GM23338 (cell line): ENCODE data around the gene CARD10. TPM values are rescaled to one million over a fixed set of nuclear protein-coding genes. Genes with fewer than 3 reads are reported as not detected.

Experiments
- ATAC-seq: fragments of 200-7000 bp; cut with Tn5 transposase; 3 replicates; pipeline ENCODE4 v1.9.1; 2020
- DNase-seq: peaks from one replicate; pipeline ENCODE4 v3.0.0-alpha.2; 2015; ENCODE audit warnings: low spot score
- H2AFZ ChIP-seq: fragments of 200-600 bp; sonication (generic); 2 replicates; pipeline ENCODE4 v1.8.0; 2016; ENCODE audit warnings: antibody characterized with exemption, mild to moderate bottlenecking, moderate library complexity
- H3F3A ChIP-seq: fragments of 200-600 bp; sonication (generic); replicated peaks from 2 replicates; pipeline ENCODE4 v1.8.0; 2017; ENCODE audit warnings: antibody characterized with exemption, mixed run types, low read depth
- H3K27ac ChIP-seq: fragments of 200-600 bp; sonication (generic); 2 replicates; pipeline ENCODE4 v1.6.1; 2016; ENCODE audit warnings: low read depth
- H3K27me3 ChIP-seq: fragments of 200-600 bp; sonication (generic); 2 replicates; pipeline ENCODE4 v1.8.0; 2016; ENCODE audit warnings: mild to moderate bottlenecking, mixed run types, moderate library complexity; ENCODE audit not compliant: insufficient read depth
- H3K36me3 ChIP-seq: fragments of 200-600 bp; sonication (generic); 2 replicates; pipeline ENCODE4 v1.8.0; 2016; ENCODE audit warnings: mild to moderate bottlenecking; ENCODE audit not compliant: insufficient read depth
- H3K4me1 ChIP-seq: fragments of 200-600 bp; sonication (generic); 2 replicates; pipeline ENCODE4 v1.8.0; 2016; ENCODE audit warnings: mild to moderate bottlenecking, moderate library complexity; ENCODE audit not compliant: insufficient read depth
- H3K4me2 ChIP-seq: fragments of 200-600 bp; sonication (generic); 2 replicates; pipeline ENCODE4 v1.7.1; 2017; ENCODE audit warnings: mixed run types
- H3K4me3 ChIP-seq: fragments of 200-600 bp; sonication (generic); 2 replicates; pipeline ENCODE4 v1.6.1; 2016; ENCODE audit warnings: mixed run types
- H3K79me2 ChIP-seq: fragments of 200-600 bp; sonication (generic); replicated peaks from 2 replicates; pipeline ENCODE4 v1.8.0; 2017; ENCODE audit warnings: mild to moderate bottlenecking; ENCODE audit not compliant: insufficient read depth
- H3K9me2 ChIP-seq: fragments of 200-600 bp; sonication (generic); 2 replicates; pipeline ENCODE4 v1.8.0; 2017; ENCODE audit not compliant: insufficient read depth
- H4K20me1 ChIP-seq: fragments of 200-600 bp; sonication (generic); replicated peaks from 2 replicates; pipeline ENCODE4 v1.8.0; 2017; ENCODE audit warnings: mild to moderate bottlenecking; ENCODE audit not compliant: insufficient read depth
- H3K27ac Mint-ChIP-seq: 2 replicates; pipeline ENCODE4 v1.8.0; 2020; ENCODE audit warnings: inconsistent platforms, mild to moderate bottlenecking, moderate library complexity, mixed read lengths
- H3K27me3 Mint-ChIP-seq: 3 replicates; pipeline ENCODE4 v1.8.0; 2022; ENCODE audit warnings: low read depth, mild to moderate bottlenecking, moderate library complexity, mixed read lengths, inconsistent platforms; ENCODE audit not compliant: insufficient read depth, poor library complexity
- H3K36me3 Mint-ChIP-seq: 3 replicates; pipeline ENCODE4 v1.8.0; 2021; ENCODE audit warnings: low read depth, mild to moderate bottlenecking, inconsistent platforms, moderate library complexity, mixed read lengths
- H3K4me1 Mint-ChIP-seq: 3 replicates; pipeline ENCODE4 v1.8.0; 2020; ENCODE audit warnings: mild to moderate bottlenecking, inconsistent platforms, mixed read lengths
- H3K4me3 Mint-ChIP-seq: 3 replicates; pipeline ENCODE4 v1.8.0; 2021; ENCODE audit warnings: moderate library complexity, mild to moderate bottlenecking, inconsistent platforms, mixed read lengths
- H3K9me3 Mint-ChIP-seq: 3 replicates; pipeline ENCODE4 v1.8.0; 2020; ENCODE audit warnings: moderate library complexity, mild to moderate bottlenecking, inconsistent platforms, mixed read lengths
- CREB1 ChIP-seq: fragments of 250-450 bp; sonication (Bioruptor Pico); IDR thresholded peaks from 2 replicates; pipeline ENCODE4 v1.5.0; 2020; ENCODE audit warnings: low read depth, mild to moderate bottlenecking, moderate library complexity
- CTCF ChIP-seq, 2 experiments: fragments of 200-600 bp in 1 of 2; sonication (generic) in 1 of 2; conservative IDR thresholded peaks; 2 replicates each; pipeline versions ENCODE4 v1.5.1 to v1.6.1; 2016 to 2017; ENCODE audit warnings: antibody characterized with exemption in 2 of 2, low read depth in 2 of 2, mild to moderate bottlenecking in 2 of 2, moderate library complexity in 1 of 2
- EZH2 ChIP-seq: fragments of 200-600 bp; sonication (generic); IDR thresholded peaks from one replicate; pipeline ENCODE4 v1.8.0; 2017; ENCODE audit warnings: antibody characterized with exemption, mild to moderate bottlenecking, low read depth; ENCODE audit not compliant: unreplicated experiment
- JUNB ChIP-seq: IDR thresholded peaks from one replicate; pipeline ENCODE4 v1.6.1; 2016; ENCODE audit warnings: antibody characterized with exemption; ENCODE audit not compliant: unreplicated experiment
- NANOG ChIP-seq: IDR thresholded peaks from 2 replicates; pipeline ENCODE4 v1.6.1; 2016; ENCODE audit warnings: antibody characterized with exemption, borderline replicate concordance
- POLR2AphosphoS5 ChIP-seq: IDR thresholded peaks from 2 replicates; pipeline ENCODE4 v1.6.1; 2016; ENCODE audit warnings: antibody characterized with exemption, low read depth
- STAT1 ChIP-seq: IDR thresholded peaks from one replicate; pipeline ENCODE4 v1.6.1; 2016; ENCODE audit warnings: antibody characterized with exemption; ENCODE audit not compliant: unreplicated experiment
- ZNF114 ChIP-seq: fragments of 250-450 bp; sonication (Bioruptor Pico); IDR thresholded peaks from 2 replicates; pipeline ENCODE4 v1.5.0; 2020; ENCODE audit warnings: mild to moderate bottlenecking, moderate library complexity
- polyA plus RNA-seq: library from polyadenylated mRNA; unstranded; fragments of >200 nt; fragmentation: Nextera tagmentation; extraction: Ambion mirVana; gene quantifications from 2 replicates; pipeline ENCODE4 v1.2.1, GENCODE V29; 2016
- total RNA-seq: library from RNA; depleted of rRNA; stranded (reverse); fragments of >200 nt; shearing (Covaris generic); gene quantifications from 2 replicates; pipeline ENCODE4 v1.2.3, GENCODE V29; 2014
- TF ChIP-seq, protein P1 (sequence below): fragments of 250-450 bp; sonication (Bioruptor Pico); IDR thresholded peaks from 2 replicates; pipeline ENCODE4 v1.5.0; 2020; ENCODE audit warnings: mild to moderate bottlenecking, moderate library complexity
- TF ChIP-seq, protein P2 (sequence below): IDR thresholded peaks from 2 replicates; pipeline ENCODE4 v1.6.1; 2016; ENCODE audit warnings: antibody characterized with exemption
- TF ChIP-seq, protein P3 (sequence below): IDR thresholded peaks from one replicate; pipeline ENCODE4 v1.6.1; 2018; ENCODE audit warnings: antibody characterized with exemption; ENCODE audit not compliant: unreplicated experiment

Gene CARD10
- total and polyA plus RNA-seq, 2 experiments from 2014 or later, result 5.4 to 17.2 TPM

DNA sequence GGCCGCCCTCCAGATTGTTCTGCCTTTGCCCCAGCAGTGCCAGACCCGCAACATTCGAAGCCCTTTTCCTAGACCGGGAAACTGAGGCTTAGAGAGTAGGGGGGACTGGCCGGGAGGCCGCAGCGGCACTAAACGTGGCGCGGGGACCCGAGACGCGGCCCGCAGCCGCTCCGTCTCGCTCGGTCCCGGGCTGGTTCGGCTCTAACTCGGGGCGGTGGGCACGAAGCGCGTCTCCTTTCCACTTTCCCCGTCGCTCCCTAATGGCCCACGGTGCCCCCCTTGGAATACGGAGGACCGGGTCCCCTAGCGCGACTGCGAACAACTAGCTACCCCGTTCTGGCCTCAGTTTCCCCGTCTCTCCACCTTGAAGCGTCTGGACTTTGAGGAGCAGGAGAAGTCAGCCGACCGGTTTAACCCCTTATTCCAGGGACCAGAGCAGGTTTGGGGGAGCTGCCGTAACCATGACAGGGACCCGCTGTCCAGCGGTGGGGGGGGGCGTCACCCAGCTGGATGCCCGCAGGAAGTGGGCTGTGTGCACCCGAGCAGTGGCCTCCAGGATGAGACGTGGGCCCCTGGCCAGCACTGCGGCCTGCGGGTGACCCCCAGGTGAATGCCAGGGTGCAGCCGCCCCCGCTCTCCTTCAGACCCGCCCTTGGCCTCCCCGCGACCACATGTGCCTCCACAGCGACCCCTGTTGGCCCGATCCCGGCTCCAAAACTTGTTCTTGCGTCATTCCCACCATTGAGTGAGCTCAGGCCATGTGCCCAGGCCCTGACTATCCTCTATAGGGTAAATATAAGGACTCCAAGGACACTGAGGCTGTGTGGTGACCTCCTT is 42.2 kb upstream of the CARD10 start:
- H3K27me3 Mint-ChIP-seq, result peaks cover 44% of the 10 kb centered on the region
- DNase-seq (peak; percentile 96), ATAC-seq (peak; percentile 66)
- peaks cover 5% of the 10 kb centered on the region; the same call in 2 of the 3 replicates for H3K36me3 Mint-ChIP-seq
- H3F3A ChIP-seq, result peaks cover 12% of the 10 kb centered on the region
- H3K79me2 ChIP-seq, result peaks cover 17% of the 10 kb centered on the region
- peaks cover 36% of the 10 kb centered on the region for H3K4me1 ChIP-seq
- TF ChIP-seq POLR2AphosphoS5 (peak; percentile 40; the same call in 1 of the 2 replicates), NANOG (no peak), EZH2 (peak; percentile 52), JUNB (no peak), CREB1 (peak; percentile 71), CTCF (conservative IDR thresholded peaks at IDR 0.05; ENCODE audit: low read depth in 2 of 2) (peak; percentile 83 to 87), STAT1 (no peak), ZNF114 (no peak)
- TF ChIP-seq, protein P1, sequence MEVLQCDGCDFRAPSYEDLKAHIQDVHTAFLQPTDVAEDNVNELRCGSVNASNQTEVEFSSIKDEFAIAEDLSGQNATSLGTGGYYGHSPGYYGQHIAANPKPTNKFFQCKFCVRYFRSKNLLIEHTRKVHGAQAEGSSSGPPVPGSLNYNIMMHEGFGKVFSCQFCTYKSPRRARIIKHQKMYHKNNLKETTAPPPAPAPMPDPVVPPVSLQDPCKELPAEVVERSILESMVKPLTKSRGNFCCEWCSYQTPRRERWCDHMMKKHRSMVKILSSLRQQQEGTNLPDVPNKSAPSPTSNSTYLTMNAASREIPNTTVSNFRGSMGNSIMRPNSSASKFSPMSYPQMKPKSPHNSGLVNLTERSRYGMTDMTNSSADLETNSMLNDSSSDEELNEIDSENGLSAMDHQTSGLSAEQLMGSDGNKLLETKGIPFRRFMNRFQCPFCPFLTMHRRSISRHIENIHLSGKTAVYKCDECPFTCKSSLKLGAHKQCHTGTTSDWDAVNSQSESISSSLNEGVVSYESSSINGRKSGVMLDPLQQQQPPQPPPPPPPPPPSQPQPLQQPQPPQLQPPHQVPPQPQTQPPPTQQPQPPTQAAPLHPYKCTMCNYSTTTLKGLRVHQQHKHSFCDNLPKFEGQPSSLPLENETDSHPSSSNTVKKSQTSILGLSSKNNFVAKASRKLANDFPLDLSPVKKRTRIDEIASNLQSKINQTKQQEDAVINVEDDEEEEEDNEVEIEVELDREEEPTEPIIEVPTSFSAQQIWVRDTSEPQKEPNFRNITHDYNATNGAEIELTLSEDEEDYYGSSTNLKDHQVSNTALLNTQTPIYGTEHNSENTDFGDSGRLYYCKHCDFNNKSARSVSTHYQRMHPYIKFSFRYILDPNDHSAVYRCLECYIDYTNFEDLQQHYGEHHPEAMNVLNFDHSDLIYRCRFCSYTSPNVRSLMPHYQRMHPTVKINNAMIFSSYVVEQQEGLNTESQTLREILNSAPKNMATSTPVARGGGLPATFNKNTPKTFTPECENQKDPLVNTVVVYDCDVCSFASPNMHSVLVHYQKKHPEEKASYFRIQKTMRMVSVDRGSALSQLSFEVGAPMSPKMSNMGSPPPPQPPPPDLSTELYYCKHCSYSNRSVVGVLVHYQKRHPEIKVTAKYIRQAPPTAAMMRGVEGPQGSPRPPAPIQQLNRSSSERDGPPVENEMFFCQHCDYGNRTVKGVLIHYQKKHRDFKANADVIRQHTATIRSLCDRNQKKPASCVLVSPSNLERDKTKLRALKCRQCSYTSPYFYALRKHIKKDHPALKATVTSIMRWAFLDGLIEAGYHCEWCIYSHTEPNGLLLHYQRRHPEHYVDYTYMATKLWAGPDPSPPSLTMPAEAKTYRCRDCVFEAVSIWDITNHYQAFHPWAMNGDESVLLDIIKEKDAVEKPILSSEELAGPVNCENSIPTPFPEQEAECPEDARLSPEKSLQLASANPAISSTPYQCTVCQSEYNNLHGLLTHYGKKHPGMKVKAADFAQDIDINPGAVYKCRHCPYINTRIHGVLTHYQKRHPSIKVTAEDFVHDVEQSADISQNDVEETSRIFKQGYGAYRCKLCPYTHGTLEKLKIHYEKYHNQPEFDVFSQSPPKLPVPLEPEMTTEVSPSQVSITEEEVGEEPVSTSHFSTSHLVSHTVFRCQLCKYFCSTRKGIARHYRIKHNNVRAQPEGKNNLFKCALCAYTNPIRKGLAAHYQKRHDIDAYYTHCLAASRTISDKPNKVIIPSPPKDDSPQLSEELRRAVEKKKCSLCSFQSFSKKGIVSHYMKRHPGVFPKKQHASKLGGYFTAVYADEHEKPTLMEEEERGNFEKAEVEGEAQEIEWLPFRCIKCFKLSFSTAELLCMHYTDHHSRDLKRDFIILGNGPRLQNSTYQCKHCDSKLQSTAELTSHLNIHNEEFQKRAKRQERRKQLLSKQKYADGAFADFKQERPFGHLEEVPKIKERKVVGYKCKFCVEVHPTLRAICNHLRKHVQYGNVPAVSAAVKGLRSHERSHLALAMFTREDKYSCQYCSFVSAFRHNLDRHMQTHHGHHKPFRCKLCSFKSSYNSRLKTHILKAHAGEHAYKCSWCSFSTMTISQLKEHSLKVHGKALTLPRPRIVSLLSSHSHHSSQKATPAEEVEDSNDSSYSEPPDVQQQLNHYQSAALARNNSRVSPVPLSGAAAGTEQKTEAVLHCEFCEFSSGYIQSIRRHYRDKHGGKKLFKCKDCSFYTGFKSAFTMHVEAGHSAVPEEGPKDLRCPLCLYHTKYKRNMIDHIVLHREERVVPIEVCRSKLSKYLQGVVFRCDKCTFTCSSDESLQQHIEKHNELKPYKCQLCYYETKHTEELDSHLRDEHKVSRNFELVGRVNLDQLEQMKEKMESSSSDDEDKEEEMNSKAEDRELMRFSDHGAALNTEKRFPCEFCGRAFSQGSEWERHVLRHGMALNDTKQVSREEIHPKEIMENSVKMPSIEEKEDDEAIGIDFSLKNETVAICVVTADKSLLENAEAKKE, result no peak
- TF ChIP-seq, protein P2, sequence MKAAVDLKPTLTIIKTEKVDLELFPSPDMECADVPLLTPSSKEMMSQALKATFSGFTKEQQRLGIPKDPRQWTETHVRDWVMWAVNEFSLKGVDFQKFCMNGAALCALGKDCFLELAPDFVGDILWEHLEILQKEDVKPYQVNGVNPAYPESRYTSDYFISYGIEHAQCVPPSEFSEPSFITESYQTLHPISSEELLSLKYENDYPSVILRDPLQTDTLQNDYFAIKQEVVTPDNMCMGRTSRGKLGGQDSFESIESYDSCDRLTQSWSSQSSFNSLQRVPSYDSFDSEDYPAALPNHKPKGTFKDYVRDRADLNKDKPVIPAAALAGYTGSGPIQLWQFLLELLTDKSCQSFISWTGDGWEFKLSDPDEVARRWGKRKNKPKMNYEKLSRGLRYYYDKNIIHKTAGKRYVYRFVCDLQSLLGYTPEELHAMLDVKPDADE, result no peak
- TF ChIP-seq, protein P3, sequence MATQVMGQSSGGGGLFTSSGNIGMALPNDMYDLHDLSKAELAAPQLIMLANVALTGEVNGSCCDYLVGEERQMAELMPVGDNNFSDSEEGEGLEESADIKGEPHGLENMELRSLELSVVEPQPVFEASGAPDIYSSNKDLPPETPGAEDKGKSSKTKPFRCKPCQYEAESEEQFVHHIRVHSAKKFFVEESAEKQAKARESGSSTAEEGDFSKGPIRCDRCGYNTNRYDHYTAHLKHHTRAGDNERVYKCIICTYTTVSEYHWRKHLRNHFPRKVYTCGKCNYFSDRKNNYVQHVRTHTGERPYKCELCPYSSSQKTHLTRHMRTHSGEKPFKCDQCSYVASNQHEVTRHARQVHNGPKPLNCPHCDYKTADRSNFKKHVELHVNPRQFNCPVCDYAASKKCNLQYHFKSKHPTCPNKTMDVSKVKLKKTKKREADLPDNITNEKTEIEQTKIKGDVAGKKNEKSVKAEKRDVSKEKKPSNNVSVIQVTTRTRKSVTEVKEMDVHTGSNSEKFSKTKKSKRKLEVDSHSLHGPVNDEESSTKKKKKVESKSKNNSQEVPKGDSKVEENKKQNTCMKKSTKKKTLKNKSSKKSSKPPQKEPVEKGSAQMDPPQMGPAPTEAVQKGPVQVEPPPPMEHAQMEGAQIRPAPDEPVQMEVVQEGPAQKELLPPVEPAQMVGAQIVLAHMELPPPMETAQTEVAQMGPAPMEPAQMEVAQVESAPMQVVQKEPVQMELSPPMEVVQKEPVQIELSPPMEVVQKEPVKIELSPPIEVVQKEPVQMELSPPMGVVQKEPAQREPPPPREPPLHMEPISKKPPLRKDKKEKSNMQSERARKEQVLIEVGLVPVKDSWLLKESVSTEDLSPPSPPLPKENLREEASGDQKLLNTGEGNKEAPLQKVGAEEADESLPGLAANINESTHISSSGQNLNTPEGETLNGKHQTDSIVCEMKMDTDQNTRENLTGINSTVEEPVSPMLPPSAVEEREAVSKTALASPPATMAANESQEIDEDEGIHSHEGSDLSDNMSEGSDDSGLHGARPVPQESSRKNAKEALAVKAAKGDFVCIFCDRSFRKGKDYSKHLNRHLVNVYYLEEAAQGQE, result no peak
- H3K27me3 ChIP-seq, result peaks cover 48% of the 10 kb centered on the region
- peak overlapping the region; percentile 64 for H3K4me3 ChIP-seq
- H3K36me3 ChIP-seq, result no peaks in the 10 kb centered on the region
- H3K4me3 Mint-ChIP-seq, result peak overlapping the region; percentile 76
- no peak overlapping the region for H3K27ac ChIP-seq
- H2AFZ ChIP-seq, result peak overlapping the region; percentile 76
- no peaks in the 10 kb centered on the region; the same call in 1 of the 3 replicates for H3K9me3 Mint-ChIP-seq
- H3K4me2 ChIP-seq, result peak overlapping the region; percentile 96
- no peaks in the 10 kb centered on the region for H3K9me2 ChIP-seq
- H4K20me1 ChIP-seq, result no peaks in the 10 kb centered on the region
- H3K27ac Mint-ChIP-seq, result peak overlapping the region; percentile 89; the same call in 1 of the 2 replicates
- peaks cover 45% of the 10 kb centered on the region for H3K4me1 Mint-ChIP-seq
